Stomach (tissue), 4 donors: Measurements from ENCODE around the gene PITX2.

ENCODE experiments used
- EP300 ChIP-seq: sonication (generic); formaldehyde crosslinking; IDR thresholded peaks from one replicate; pipeline ENCODE4 v1.6.1; 2017; ENCODE audit warnings: antibody characterized with exemption
- POLR2A ChIP-seq, 4 donors: fragments of 450-650 bp; IDR thresholded peaks; one replicate each; pipeline ENCODE4 v1.6.1; 2016; ENCODE audit warnings: antibody characterized with exemption in 4 of 4, control low read depth in 2 of 4, mild to moderate bottlenecking in 1 of 4, moderate library complexity in 1 of 4
- TF ChIP-seq, protein P1 (sequence below), 7 experiments: fragments of 450-650 bp in 4 of 7; fragments of 200-600 bp in 3 of 7; sonication (generic) in 3 of 7; IDR thresholded peaks; one replicate each; pipeline ENCODE4 v1.5.1; 2016 to 2019; ENCODE audit warnings: antibody characterized with exemption in 7 of 7, control low read depth in 2 of 7, mild to moderate bottlenecking in 1 of 7

DNA sequence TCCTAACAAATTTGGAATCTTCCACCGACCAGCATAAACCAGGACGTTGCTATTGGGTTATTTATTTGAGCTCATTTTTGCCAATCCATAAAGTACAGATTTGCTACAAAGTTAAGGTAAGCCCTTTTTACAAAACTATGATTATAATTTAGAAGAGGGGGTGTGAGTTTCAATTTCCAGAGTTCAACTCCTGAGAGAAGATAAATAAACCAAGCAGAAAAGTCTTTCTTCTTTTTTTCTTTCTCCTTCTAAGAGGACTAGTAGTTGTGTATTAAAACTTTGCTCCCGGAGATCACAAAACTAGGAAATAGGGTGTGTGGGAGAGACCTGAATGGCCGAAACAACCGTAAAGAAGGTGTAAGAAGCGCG lies 2.6 kb downstream of the PITX2 start:
- TF ChIP-seq, protein P1, sequence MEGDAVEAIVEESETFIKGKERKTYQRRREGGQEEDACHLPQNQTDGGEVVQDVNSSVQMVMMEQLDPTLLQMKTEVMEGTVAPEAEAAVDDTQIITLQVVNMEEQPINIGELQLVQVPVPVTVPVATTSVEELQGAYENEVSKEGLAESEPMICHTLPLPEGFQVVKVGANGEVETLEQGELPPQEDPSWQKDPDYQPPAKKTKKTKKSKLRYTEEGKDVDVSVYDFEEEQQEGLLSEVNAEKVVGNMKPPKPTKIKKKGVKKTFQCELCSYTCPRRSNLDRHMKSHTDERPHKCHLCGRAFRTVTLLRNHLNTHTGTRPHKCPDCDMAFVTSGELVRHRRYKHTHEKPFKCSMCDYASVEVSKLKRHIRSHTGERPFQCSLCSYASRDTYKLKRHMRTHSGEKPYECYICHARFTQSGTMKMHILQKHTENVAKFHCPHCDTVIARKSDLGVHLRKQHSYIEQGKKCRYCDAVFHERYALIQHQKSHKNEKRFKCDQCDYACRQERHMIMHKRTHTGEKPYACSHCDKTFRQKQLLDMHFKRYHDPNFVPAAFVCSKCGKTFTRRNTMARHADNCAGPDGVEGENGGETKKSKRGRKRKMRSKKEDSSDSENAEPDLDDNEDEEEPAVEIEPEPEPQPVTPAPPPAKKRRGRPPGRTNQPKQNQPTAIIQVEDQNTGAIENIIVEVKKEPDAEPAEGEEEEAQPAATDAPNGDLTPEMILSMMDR (IDR thresholded peaks at IDR 0.05), result no peak
- no peak for TF ChIP-seq POLR2A (IDR thresholded peaks at IDR 0.05)
- no peak for TF ChIP-seq EP300
